H9 (cell line): ENCODE data around the gene MDK. TPM values are rescaled to one million over a fixed set of nuclear protein-coding genes. Genes with fewer than 3 reads are reported as not detected.

Experiments used
- DNase-seq: peaks from one replicate; pipeline ENCODE4 v3.0.0-alpha.2; 2017
- H2AFZ ChIP-seq: one replicate; pipeline ENCODE4 v1.6.1; 2013; ENCODE audit warnings: mild to moderate bottlenecking, low read length, control low read depth, moderate library complexity
- H2AK5ac ChIP-seq: 2 replicates; pipeline ENCODE4 v1.6.1; 2013; ENCODE audit warnings: low read length, control low read depth, mixed read lengths; ENCODE audit not compliant: insufficient read length
- H2BK120ac ChIP-seq: one replicate; pipeline ENCODE4 v1.6.1; 2013; ENCODE audit warnings: low read depth, mild to moderate bottlenecking, low read length, control low read depth, inconsistent platforms; ENCODE audit not compliant: poor library complexity, severe bottlenecking
- H2BK12ac ChIP-seq: 2 replicates; pipeline ENCODE4 v1.6.1; 2013; ENCODE audit warnings: low read length, control low read depth, mixed read lengths, low read depth; ENCODE audit not compliant: insufficient read length
- H2BK15ac ChIP-seq: 2 replicates; pipeline ENCODE4 v1.6.1; 2013; ENCODE audit warnings: low read depth, low read length, control low read depth
- H2BK20ac ChIP-seq: one replicate; pipeline ENCODE4 v1.6.1; 2013; ENCODE audit warnings: low read depth, mild to moderate bottlenecking, low read length, control low read depth, inconsistent platforms; ENCODE audit not compliant: poor library complexity, severe bottlenecking
- H2BK5ac ChIP-seq: 2 replicates; pipeline ENCODE4 v1.6.1; 2013; ENCODE audit warnings: low read length, control low read depth, mixed read lengths; ENCODE audit not compliant: insufficient read length
- H3K14ac ChIP-seq: 2 replicates; pipeline ENCODE4 v1.6.1; 2013; ENCODE audit warnings: low read length, control low read depth; ENCODE audit not compliant: insufficient read depth
- H3K18ac ChIP-seq: 2 replicates; pipeline ENCODE4 v1.6.1; 2013; ENCODE audit warnings: low read depth, mild to moderate bottlenecking, mixed read lengths, low read length, control low read depth; ENCODE audit not compliant: insufficient read length
- H3K23ac ChIP-seq: 2 replicates; pipeline ENCODE4 v1.6.1; 2013; ENCODE audit warnings: low read length, control low read depth, mixed read lengths, low read depth; ENCODE audit not compliant: insufficient read length
- H3K23me2 ChIP-seq: 2 replicates; pipeline ENCODE4 v1.6.1; 2013; ENCODE audit warnings: low read depth, mild to moderate bottlenecking, mixed read lengths, low read length, control low read depth; ENCODE audit not compliant: insufficient read length, poor library complexity, severe bottlenecking
- H3K27ac ChIP-seq: 2 replicates; pipeline ENCODE4 v1.5.1; 2013; ENCODE audit warnings: low read length, control low read depth, mixed read lengths, low read depth; ENCODE audit not compliant: insufficient read length
- H3K27me3 ChIP-seq: 2 replicates; pipeline ENCODE4 v1.6.1; 2013; ENCODE audit warnings: low read length, control low read depth, inconsistent platforms; ENCODE audit not compliant: insufficient read depth
- H3K4ac ChIP-seq: 2 replicates; pipeline ENCODE4 v1.6.1; 2013; ENCODE audit warnings: low read depth, mild to moderate bottlenecking, control low read depth, inconsistent platforms, low read length, moderate library complexity
- H3K4me1 ChIP-seq: 2 replicates; pipeline ENCODE4 v1.6.1; 2013; ENCODE audit warnings: low read length, control low read depth, inconsistent platforms; ENCODE audit not compliant: insufficient read depth
- H3K4me2 ChIP-seq: 2 replicates; pipeline ENCODE4 v1.6.1; 2013; ENCODE audit warnings: low read length, control low read depth, mixed read lengths; ENCODE audit not compliant: insufficient read length, insufficient read depth
- H3K56ac ChIP-seq: 2 replicates; pipeline ENCODE4 v1.6.1; 2013; ENCODE audit warnings: low read depth, mild to moderate bottlenecking, mixed read lengths, low read length, control low read depth; ENCODE audit not compliant: insufficient read length
- H3K79me1 ChIP-seq: 2 replicates; pipeline ENCODE4 v1.6.1; 2013; ENCODE audit warnings: low read depth, mild to moderate bottlenecking, moderate library complexity, low read length, control low read depth, inconsistent platforms; ENCODE audit not compliant: insufficient read depth, poor library complexity, severe bottlenecking
- H3K79me2 ChIP-seq: 2 replicates; pipeline ENCODE4 v1.6.1; 2013; ENCODE audit warnings: low read length, control low read depth, inconsistent platforms; ENCODE audit not compliant: insufficient read depth
- H3K9ac ChIP-seq: 2 replicates; pipeline ENCODE4 v1.6.1; 2013; ENCODE audit warnings: low read length, control low read depth, mixed read lengths; ENCODE audit not compliant: insufficient read length; ENCODE audit errors: extremely low read depth
- H3K9me3 ChIP-seq: one replicate; pipeline ENCODE4 v1.6.1; 2013; ENCODE audit warnings: low read depth, low read length, inconsistent platforms; ENCODE audit not compliant: control insufficient read depth
- H3T11ph ChIP-seq: one replicate; pipeline ENCODE4 v1.6.1; 2013; ENCODE audit warnings: mild to moderate bottlenecking, low read length, control low read depth, inconsistent platforms
- H4K20me1 ChIP-seq: one replicate; pipeline ENCODE4 v1.6.1; 2013; ENCODE audit not compliant: control insufficient read depth, insufficient read length, insufficient read depth
- H4K5ac ChIP-seq: 2 replicates; pipeline ENCODE4 v1.6.1; 2013; ENCODE audit warnings: low read depth, mild to moderate bottlenecking, mixed read lengths, low read length, control low read depth; ENCODE audit not compliant: insufficient read length
- H4K8ac ChIP-seq: replicated peaks from 2 replicates; pipeline ENCODE4 v1.6.1; 2013; ENCODE audit warnings: low read length, control low read depth, mixed read lengths, low read depth; ENCODE audit not compliant: insufficient read length
- H4K91ac ChIP-seq: 2 replicates; pipeline ENCODE4 v1.6.1; 2013; ENCODE audit warnings: low read depth, mild to moderate bottlenecking, moderate library complexity, mixed read lengths, low read length, control low read depth; ENCODE audit not compliant: insufficient read length
- H3K27ac Mint-ChIP-seq, 3 experiments: 2 replicates in 2 of 3; 3 replicates in 1 of 3; pipeline ENCODE4 v1.8.0; 2020 to 2021; ENCODE audit warnings: mixed read lengths in 3 of 3, mild to moderate bottlenecking in 1 of 3, moderate library complexity in 1 of 3
- H3K27me3 Mint-ChIP-seq: 2 replicates; pipeline ENCODE4 v1.8.0; 2021; ENCODE audit warnings: low read depth, mild to moderate bottlenecking, moderate library complexity, mixed read lengths
- H3K36me3 Mint-ChIP-seq, 3 experiments: 2 replicates in 2 of 3; 3 replicates in 1 of 3; pipeline ENCODE4 v1.8.0; 2020 to 2021; ENCODE audit warnings: low read depth in 3 of 3, mixed read lengths in 3 of 3; ENCODE audit not compliant: insufficient read depth in 1 of 3
- H3K4me1 Mint-ChIP-seq, 2 experiments: 2 replicates each; pipeline ENCODE4 v1.8.0; 2020; ENCODE audit warnings: mixed read lengths in 2 of 2
- H3K4me3 Mint-ChIP-seq, 2 experiments: 2 replicates in 1 of 2; 3 replicates in 1 of 2; pipeline ENCODE4 v1.8.0; 2020 to 2021; ENCODE audit warnings: mild to moderate bottlenecking in 2 of 2, mixed read lengths in 2 of 2, moderate library complexity in 1 of 2
- H3K9me3 Mint-ChIP-seq, 2 experiments: 2 replicates in 1 of 2; 3 replicates in 1 of 2; pipeline ENCODE4 v1.8.0; 2020; ENCODE audit warnings: mild to moderate bottlenecking in 2 of 2, mixed read lengths in 2 of 2, moderate library complexity in 1 of 2
- CTCF ChIP-seq: fragments of 200-600 bp; sonication (generic); conservative IDR thresholded peaks from 3 replicates; pipeline ENCODE4 v1.8.0; 2021; ENCODE audit warnings: antibody characterized with exemption, mild to moderate bottlenecking
- WGBS: extraction: QIAGEN DNeasy Blood & Tissue Kit; methylation state at CpG from one replicate; pipeline ENCODE4 v1.1.7; 2013; ENCODE audit warnings: missing lambda C conversion rate, low lambda C conversion rate, mixed read lengths; ENCODE audit not compliant: insufficient read length; ENCODE audit errors: extremely low coverage; 5-methylcytosine and 5-hydroxymethylcytosine counted together
- total RNA-seq: library from RNA; stranded (reverse); gene quantifications from 2 replicates; pipeline ENCODE4 v1.2.1, GENCODE V29; 2021

MDK gene
- total RNA-seq, 1 experiment from 2014 or later: 392 TPM

GRCh38 chr11:46363455-46364005, 17.9 kb upstream of the MDK start:
- no peaks in the 10 kb centered on the region for H3K9me3 ChIP-seq
- H3K56ac ChIP-seq: no peak overlapping the region
- H4K20me1 ChIP-seq: no peaks in the 10 kb centered on the region
- H3K4me2 ChIP-seq: no peak overlapping the region
- no peaks in the 10 kb centered on the region for H3K23me2 ChIP-seq
- H4K5ac ChIP-seq: no peak overlapping the region
- no CpG with 5 or more reads among the region's 21 CpGs for WGBS
- Mint-ChIP-seq H3K4me1 (peaks cover 24 to 41% of the 10 kb centered on the region in 2 experiments), H3K4me3 (no peak overlapping the region), H3K9me3 (no peaks in the 10 kb centered on the region), H3K27ac (no peak overlapping the region), H3K36me3 (peaks cover 3 to 8% (median 5%) of the 10 kb centered on the region in 3 experiments), H3K27me3 (no peaks in the 10 kb centered on the region)
- H3T11ph ChIP-seq: no peak overlapping the region
- no peak overlapping the region for H3K14ac ChIP-seq
- no peak overlapping the region for H3K4ac ChIP-seq
- no peak overlapping the region for H3K18ac ChIP-seq
- DNase-seq: no peak
- H2BK120ac ChIP-seq: no peak overlapping the region
- H3K79me1 ChIP-seq: no peaks in the 10 kb centered on the region
- no peak overlapping the region for H3K23ac ChIP-seq
- no peaks in the 10 kb centered on the region; the same call in 1 of the 2 replicates for H3K79me2 ChIP-seq
- H2BK15ac ChIP-seq: no peak overlapping the region
- H2BK12ac ChIP-seq: no peak overlapping the region
- H3K27me3 ChIP-seq: no peaks in the 10 kb centered on the region
- H3K4me1 ChIP-seq: no peaks in the 10 kb centered on the region; the same call in 1 of the 2 replicates
- H3K9ac ChIP-seq: no peak overlapping the region
- TF ChIP-seq CTCF: no peak
- no peak overlapping the region for H4K8ac ChIP-seq
- H3K27ac ChIP-seq: no peak overlapping the region
- no peak overlapping the region for H2AFZ ChIP-seq
- no peak overlapping the region for H2AK5ac ChIP-seq
- no peak overlapping the region for H4K91ac ChIP-seq
- no peak overlapping the region for H2BK5ac ChIP-seq
- H2BK20ac ChIP-seq: no peak overlapping the region
